ES-I3 (cell line): ENCODE results near the gene TJP2.
"Not testable (repeated sequence)": the region's sequence is repeated elsewhere in the genome, so short reads cannot be mapped to it uniquely, and the experiment has no call there.

Experiments used
- H3K36me3 ChIP-seq: 2 replicates; pipeline ENCODE4 v1.6.1; 2013; ENCODE audit warnings: mild to moderate bottlenecking, low read length, control low read depth, moderate library complexity; ENCODE audit not compliant: insufficient read depth
- H3K4me1 ChIP-seq: 2 replicates; pipeline ENCODE4 v1.6.1; 2013; ENCODE audit warnings: mild to moderate bottlenecking, control low read depth, low read length; ENCODE audit not compliant: insufficient read depth
- H3K9ac ChIP-seq: 2 replicates; pipeline ENCODE4 v1.6.1; 2013; ENCODE audit warnings: low read depth, mild to moderate bottlenecking, low read length, moderate library complexity
- H3K9me3 ChIP-seq: 2 replicates; pipeline ENCODE4 v1.6.1; 2013; ENCODE audit warnings: mild to moderate bottlenecking, low read length, moderate library complexity; ENCODE audit not compliant: control insufficient read depth, insufficient read depth

TJP2 gene

GRCh38 chr9:69147041-69147834 lies 26.8 kb upstream of the TJP2 start:
- Histone ChIP-seq H3K9ac (no peak overlapping the region), H3K9me3 (no peaks in the 10 kb centered on the region), H3K36me3 (no peaks in the 10 kb centered on the region), H3K4me1 (peaks cover 5% of the 10 kb centered on the region; the same call in 1 of the 2 replicates)

GRCh38 chr9:69149321-69149807 lies 24.7 kb upstream of the TJP2 start:
- Histone ChIP-seq H3K36me3 (no peaks in the 10 kb centered on the region), H3K9ac (no peak overlapping the region), H3K9me3 (no peaks in the 10 kb centered on the region), H3K4me1 (peaks cover 11% of the 10 kb centered on the region; the same call in 1 of the 2 replicates)

- Histone ChIP-seq H3K36me3 (no peaks in the 10 kb centered on the region), H3K4me1 (peaks cover 22% of the 10 kb centered on the region), H3K9me3 (no peaks in the 10 kb centered on the region), H3K9ac (no peak overlapping the region)
Observed at GRCh38 chr9:69151506-69151905, 22.6 kb upstream of the TJP2 start.

- Histone ChIP-seq H3K36me3 (no peaks in the 10 kb centered on the region), H3K4me1 (peaks cover 22% of the 10 kb centered on the region), H3K9me3 (no peaks in the 10 kb centered on the region), H3K9ac (no peak overlapping the region)
Observed at GRCh38 chr9:69153707-69154521, 20.2 kb upstream of the TJP2 start.

GRCh38 chr9:69155341-69156030 lies 18.6 kb upstream of the TJP2 start:
- H3K9me3 ChIP-seq = no peaks in the 10 kb centered on the region
- no peaks in the 10 kb centered on the region for H3K36me3 ChIP-seq
- no peak overlapping the region for H3K9ac ChIP-seq
- peaks cover 16% of the 10 kb centered on the region for H3K4me1 ChIP-seq

- Histone ChIP-seq H3K9ac (no peak overlapping the region), H3K9me3 (no peaks in the 10 kb centered on the region), H3K36me3 (no peaks in the 10 kb centered on the region), H3K4me1 (peaks cover 16% of the 10 kb centered on the region)
Observed at GRCh38 chr9:69157751-69158466, 16.2 kb upstream of the TJP2 start.

GRCh38 chr9:69158471-69158870 lies 15.6 kb upstream of the TJP2 start:
- H3K9me3 ChIP-seq = no peaks in the 10 kb centered on the region

GRCh38 chr9:69164573-69164972 lies 9.5 kb upstream of the TJP2 start:
- not testable (repeated sequence) for H3K9ac ChIP-seq, H3K9me3 ChIP-seq, H3K36me3 ChIP-seq
- peaks cover 13% of the 10 kb centered on the region for H3K4me1 ChIP-seq

More at GRCh38 chr9:69158471-69158870, 15.6 kb upstream of the TJP2 start:
- Histone ChIP-seq H3K4me1 (peaks cover 18% of the 10 kb centered on the region), H3K36me3 (no peaks in the 10 kb centered on the region), H3K9ac (no peak overlapping the region)

- Histone ChIP-seq H3K9me3 (no peaks in the 10 kb centered on the region), H3K4me1 (peaks cover 13% of the 10 kb centered on the region), H3K9ac (no peak overlapping the region), H3K36me3 (no peaks in the 10 kb centered on the region)
Observed at GRCh38 chr9:69165581-69165980, 8.5 kb upstream of the TJP2 start.

- H3K4me1 ChIP-seq = peaks cover 11% of the 10 kb centered on the region
- no peaks in the 10 kb centered on the region for H3K9me3 ChIP-seq
- no peaks in the 10 kb centered on the region for H3K36me3 ChIP-seq
- no peak overlapping the region for H3K9ac ChIP-seq
Observed at GRCh38 chr9:69168709-69169217, 5.3 kb upstream of the TJP2 start.

- Histone ChIP-seq H3K9me3 (no peaks in the 10 kb centered on the region), H3K4me1 (peaks cover 2% of the 10 kb centered on the region; the same call in 1 of the 2 replicates), H3K36me3 (no peaks in the 10 kb centered on the region), H3K9ac (no peak overlapping the region)
Observed at GRCh38 chr9:69170231-69170630, 3.8 kb upstream of the TJP2 start.

GRCh38 chr9:69171049-69171448 lies 3.0 kb upstream of the TJP2 start:
- Histone ChIP-seq H3K4me1 (peaks cover 10% of the 10 kb centered on the region; the same call in 1 of the 2 replicates), H3K9ac (no peak overlapping the region), H3K36me3 (no peaks in the 10 kb centered on the region), H3K9me3 (no peaks in the 10 kb centered on the region)

- Histone ChIP-seq H3K4me1 (peaks cover 15% of the 10 kb centered on the region; the same call in 1 of the 2 replicates), H3K36me3 (no peaks in the 10 kb centered on the region), H3K9ac (no peak overlapping the region), H3K9me3 (no peaks in the 10 kb centered on the region)
Observed at GRCh38 chr9:69171517-69171916, 2.6 kb upstream of the TJP2 start.
